IPS-18c (cell line): ENCODE results near the gene CDCP1.

Experiments
- H3K4me3 ChIP-seq: 2 replicates; pipeline ENCODE4 v1.7.0; 2013; ENCODE audit warnings: low read depth, mild to moderate bottlenecking, low read length, moderate library complexity; ENCODE audit not compliant: insufficient read depth
- H3K9me3 ChIP-seq: one replicate; pipeline ENCODE4 v1.6.1; 2013; ENCODE audit warnings: mild to moderate bottlenecking, low read length, moderate library complexity; ENCODE audit not compliant: control insufficient read depth, insufficient read depth

Gene CDCP1

DNA sequence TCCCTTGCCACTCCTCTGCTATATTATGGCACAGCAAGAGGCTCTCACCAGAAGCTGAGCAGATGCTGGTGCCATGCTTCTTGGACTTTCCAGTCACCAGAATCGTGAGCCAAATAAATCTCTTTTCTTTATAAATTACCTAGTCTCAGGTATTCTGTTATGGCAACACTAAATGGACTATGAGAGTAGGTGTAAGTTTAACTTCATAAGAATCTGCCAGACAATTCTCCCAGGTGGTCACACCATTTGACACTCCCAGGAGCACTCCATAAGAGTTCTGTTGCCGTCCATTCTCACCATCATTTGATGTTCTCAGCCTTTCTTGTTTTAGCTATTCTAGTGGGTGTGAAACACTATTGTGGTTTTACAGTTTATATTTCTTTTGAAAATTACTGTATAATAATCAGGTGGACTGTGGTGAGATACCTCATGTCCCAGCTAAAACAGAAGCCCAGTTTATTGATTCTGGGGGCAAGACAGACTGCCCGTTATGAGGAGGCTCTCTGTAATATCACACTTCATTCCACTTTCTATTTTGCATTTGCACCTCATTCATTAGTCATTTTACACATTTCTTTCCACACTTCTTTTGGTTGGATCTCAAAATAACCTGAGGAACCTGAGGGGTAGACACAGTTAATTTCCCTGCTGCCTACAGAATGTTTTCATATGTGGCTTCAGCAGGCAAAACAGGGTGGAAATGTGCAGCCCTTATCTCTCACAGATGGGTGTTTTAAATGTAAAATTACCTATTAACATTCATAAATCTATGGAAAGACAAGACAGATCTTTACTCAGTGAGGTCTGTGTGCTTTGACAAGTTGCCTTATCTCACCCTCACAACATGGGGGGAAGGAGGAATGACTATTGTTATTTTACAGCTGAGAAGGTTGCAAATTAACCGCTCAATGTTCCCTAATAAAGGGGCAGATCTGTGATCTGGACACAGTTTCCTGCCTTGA, 42.1 kb downstream of the CDCP1 start:
- H3K4me3 ChIP-seq: no peak overlapping the region
- no peaks in the 10 kb centered on the region for H3K9me3 ChIP-seq

DNA sequence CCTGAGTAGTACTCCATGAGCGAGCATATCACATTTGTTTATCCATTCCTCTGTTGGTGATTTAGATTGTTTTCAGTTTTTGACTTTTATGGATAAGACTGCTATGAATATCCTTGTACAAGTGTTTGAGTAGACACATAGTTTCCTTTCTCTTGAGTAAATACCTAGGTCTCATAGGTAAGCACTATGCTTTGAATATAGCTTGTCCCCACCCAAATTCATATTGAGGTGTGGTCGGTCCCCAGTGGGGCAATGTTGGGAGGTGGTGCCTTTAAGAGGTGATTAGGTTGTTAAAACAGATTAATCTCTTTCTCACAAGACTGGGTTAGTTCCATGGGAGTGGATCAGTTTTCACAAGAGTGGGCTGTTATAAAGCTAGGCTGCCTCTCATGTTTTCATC, 42.8 kb downstream of the CDCP1 start:
- Histone ChIP-seq H3K9me3 (no peaks in the 10 kb centered on the region), H3K4me3 (no peak overlapping the region)

DNA sequence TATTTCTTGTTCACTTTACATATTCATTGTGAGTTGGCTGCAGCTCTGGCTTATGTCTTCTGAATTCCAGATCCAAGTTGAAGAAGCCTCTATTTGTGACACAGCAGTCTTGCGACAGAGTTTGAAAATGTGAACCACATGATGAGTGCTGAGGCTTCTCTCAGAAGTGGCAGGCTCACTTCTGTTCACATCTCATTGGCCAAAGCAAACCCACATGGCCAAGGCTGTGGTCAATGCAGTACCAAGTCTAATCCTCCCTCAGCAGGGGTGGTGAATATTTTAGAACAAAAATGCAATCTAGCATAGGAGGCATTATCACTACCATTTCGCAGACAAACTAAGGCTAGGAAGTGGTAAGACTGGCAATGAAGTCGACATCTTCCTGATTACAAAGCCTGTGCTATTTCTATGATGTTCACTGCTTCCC, 45.2 kb downstream of the CDCP1 start:
- Histone ChIP-seq H3K4me3 (no peak overlapping the region), H3K9me3 (no peaks in the 10 kb centered on the region)

DNA sequence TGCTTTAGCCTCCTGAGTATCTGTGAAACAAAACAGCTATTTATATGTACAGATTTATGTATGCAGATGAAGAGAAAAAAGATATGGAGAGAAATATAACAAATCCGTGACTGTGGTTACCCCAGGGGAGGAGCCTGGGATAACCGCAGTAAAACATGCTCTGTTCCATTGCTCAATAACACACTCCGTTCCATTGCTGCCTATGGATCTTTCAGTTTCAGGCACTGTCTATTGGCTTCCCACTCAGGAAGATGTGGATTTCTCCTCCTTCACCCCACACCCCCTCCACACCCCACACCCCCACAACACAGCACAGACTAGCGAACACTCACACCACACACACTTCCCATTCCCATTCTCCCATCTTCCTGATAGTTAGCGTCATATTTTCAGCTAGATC, 47.9 kb downstream of the CDCP1 start:
- no peak overlapping the region for H3K4me3 ChIP-seq
- H3K9me3 ChIP-seq: no peaks in the 10 kb centered on the region

DNA sequence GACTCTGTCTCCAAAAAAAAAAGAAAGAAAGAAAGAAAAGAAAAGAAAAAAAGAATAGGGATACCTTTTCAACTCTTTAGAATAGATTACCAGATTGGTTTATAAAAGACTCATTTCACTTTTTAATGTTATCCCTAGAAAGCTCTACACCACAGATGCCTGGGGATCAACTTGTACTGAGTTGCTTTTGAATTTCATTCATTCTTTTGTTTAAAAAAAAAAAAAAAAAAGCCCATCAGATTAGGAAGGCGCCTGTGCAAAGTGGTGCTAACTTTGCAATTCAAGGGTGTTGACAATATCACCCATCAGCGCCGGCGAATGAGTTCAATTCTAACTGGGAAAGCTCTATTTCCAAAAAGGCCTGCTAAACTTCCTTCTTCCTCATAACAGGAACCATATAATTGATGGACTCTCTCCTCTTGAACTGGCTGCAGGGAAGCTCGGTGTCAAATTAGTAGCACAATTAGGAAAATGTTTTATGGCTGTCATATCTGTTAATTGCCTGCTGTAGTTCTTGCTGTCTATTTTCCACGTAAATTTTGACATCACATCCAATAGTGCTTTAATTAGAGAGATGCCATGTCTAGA, 48.8 kb downstream of the CDCP1 start:
- H3K9me3 ChIP-seq: no peaks in the 10 kb centered on the region
- no peak overlapping the region for H3K4me3 ChIP-seq

DNA sequence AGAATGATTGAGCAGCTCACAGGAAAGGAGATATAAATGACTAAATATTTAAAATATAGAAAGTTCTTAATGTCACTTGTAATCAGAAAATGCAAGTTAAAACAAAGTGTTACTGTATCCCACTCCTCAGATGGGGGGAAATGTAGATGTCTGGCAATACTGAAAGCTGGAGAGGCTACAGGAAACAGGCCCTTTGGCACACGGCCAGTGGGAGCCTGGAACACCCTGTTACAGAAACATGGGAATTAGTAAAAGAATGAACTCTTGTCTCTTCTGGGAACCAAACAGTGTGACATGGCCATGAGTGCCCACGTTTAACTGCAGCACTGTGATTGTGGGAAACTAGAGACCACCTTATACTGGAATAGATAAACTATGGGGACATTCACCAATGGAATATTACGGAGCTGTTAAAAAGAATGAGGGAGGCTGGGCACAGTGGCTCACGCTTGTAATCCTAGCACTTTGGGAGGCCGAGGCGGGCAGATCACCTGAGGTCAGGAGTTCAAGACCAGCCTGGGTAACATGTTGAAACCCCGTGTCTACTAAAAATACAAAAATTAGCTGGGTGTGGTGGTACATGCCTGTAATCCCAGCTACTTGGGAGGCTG, 50.2 kb downstream of the CDCP1 start:
- H3K9me3 ChIP-seq: no peaks in the 10 kb centered on the region
- H3K4me3 ChIP-seq: no peak overlapping the region

DNA sequence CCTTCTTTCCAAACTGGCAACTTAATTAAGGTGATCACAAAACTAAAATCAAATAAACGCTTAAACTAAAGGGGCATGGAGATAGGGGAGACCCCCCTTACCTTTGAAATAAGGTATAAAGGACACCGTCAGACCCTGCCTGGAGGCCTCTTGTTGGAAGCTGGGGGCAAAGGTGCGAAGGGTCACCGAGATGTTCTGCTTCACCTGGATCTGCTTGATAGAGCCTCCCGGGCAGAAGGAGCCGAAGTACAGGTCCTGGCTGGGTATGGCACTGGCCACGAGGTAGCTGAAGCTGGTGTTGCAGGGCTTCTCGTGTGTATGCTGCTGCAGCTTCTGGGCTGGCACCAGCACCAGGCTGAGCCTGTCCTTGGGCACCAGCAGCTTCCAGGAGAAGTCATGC, 53.0 kb downstream of the CDCP1 start:
- Histone ChIP-seq H3K9me3 (no peaks in the 10 kb centered on the region), H3K4me3 (no peak overlapping the region)

DNA sequence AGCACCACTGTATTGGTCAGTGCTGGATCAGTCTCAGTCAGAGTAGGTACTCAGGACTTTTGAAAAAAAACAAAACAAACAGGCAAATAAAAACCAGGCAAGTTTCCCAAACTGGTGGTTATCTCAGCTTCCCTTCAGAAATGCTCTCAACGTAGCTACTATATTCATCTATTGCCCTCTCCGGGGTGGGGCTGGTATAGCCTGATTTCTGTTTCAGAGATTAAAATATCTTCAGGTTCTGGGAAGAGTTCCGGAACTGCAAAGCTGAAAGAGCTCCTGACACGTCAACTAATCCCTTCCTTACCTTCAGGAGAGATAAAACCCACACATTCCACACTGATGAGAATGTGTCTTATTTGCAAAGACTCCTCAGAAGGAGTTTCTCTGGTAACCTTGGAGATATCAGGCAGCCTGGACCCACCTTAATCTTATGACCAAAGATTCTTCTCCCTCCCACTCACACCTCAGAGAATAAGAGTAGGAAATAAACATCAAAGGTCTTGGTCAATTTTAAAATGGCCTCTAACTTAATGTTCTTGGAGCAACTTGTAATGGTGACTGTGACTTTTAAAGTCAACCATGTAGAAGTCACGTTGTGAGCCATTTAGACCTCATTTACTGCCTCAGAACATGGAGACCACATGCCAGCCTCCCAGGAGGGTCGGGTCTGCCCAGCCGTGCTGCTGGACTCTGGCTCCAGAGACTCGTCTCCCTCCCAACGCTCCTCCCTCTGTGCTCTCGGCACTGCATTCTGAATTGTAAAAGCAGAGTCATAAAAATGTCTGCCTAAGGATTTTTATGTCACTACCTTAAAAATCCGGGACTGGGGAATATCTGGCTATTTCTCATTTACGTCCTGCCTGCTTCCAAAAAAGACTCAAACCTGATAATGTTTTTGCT, 53.8 kb downstream of the CDCP1 start:
- Histone ChIP-seq H3K4me3 (no peak overlapping the region), H3K9me3 (no peaks in the 10 kb centered on the region)

DNA sequence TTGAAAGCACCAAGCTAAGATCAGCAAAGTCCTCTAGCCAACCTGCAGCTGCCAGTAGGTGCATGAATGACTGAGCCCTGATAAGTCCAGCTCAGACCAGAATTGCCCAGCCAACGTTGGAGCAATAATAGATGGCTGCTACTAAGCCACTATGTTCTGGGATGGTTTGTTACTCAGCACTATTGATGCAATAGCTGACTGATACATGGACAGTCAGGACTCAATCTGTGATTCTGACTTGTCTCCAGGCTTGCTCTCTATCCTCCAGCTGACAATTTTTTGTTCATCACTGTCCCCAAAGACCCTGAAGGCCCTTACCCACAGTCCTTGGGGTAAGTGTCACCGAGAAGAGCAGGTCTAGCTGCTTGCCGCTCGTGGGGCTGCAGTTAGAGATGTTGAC, 55.3 kb downstream of the CDCP1 start:
- no peak overlapping the region for H3K4me3 ChIP-seq
- H3K9me3 ChIP-seq: no peaks in the 10 kb centered on the region

DNA sequence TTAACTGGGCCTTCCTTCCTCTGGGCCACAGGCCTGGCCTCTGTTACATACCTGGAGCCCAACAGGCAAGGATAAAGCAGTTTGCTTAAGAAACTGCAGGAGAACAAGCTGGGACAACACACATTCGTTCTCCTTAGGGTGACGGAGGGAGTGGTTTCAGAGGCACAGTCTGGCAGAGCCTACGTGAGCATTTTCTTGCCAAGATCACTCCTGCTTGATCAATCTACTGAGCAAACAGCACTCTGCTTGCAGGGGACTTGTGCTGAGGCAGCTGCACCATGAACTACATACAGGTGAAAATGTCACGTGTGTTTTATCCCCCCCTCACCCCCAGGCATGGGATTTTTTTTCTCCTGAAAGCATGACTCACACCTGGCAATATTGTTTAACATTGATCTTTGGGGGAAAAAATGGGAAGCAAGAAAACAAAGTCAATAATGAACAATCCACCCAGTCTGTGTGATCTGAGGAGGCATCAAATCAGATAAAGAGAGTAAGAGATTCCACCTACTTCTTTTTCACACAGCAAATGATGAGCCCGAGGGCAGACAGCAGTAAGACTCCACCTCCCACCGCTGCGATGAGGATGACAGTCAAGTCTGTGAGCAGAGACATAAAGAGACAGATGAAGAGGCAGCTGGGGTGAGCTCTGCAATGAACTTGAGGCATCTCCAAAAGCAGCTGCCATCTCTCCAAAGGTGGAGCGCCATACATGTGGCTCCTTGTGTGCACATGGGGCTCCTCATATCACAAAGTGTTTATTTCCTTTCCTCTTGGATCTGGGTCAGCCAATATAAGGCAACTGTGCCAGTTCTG, 57.4 kb downstream of the CDCP1 start:
- H3K4me3 ChIP-seq: no peak overlapping the region
- H3K9me3 ChIP-seq: no peaks in the 10 kb centered on the region

DNA sequence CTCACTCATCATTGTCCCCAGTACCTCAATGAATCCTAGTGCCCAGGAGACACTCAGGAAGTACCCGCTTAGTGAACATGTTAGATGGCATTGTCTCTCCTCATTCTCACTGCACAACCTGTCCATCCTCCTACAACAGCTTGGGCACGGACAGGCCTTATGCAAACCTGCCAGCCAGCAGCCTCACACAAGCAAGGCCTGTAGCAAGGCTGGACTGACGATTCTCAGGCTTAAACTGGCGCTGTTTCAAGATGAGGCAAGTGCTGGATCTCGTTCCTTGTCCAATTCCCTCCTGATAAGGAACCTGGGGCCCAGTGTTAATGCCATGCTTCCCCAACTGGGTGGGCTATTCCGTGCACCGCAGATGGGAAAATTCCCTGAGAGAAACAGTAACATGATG, 59.0 kb downstream of the CDCP1 start:
- H3K4me3 ChIP-seq: no peak overlapping the region
- H3K9me3 ChIP-seq: no peaks in the 10 kb centered on the region

DNA sequence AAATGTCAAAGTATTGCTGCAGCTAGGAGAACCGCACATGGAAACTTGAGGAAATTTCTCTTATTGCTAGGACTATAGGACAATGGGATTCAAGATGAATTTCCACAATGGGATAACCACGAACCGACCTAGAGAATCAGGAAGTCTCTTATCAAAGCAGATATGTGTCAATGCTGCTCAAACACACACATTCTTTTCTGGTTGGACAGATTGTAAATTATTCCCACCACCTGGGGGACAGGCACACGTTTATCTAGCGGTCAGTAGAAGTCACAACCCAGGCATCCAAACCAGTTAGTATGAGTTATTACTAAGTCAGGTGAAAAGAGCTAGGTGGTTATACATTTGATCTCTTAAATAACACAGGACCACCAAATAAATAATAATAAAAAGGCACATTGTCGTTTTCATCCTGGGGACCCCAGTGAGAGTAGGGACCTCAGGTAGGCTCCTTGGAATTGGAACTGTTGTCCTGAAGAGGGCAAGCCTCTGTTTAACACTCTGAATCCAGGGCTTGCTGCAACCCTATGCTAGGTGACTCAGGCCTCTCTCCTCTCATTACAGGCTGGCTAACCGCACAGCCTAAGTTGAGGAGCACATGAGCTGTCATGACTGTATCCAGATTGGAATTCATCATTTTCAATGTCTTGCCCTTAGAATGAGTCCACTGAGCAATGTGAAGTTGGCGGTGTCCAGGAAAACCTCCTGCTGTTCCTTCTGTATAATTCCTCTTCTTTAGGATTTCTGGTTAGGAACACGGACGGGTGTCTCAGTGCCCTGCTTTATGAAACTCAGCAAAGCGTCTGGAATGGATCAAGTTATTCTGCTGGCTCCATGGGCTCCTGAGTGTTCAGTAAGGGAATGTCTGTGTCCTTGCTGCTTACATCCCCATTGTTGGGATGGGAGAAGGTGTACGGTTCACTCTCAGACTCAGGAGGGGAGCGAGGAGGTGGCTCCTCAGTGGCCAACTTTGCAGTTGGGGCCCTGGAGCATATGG, 61.1 kb downstream of the CDCP1 start:
- Histone ChIP-seq H3K9me3 (no peaks in the 10 kb centered on the region), H3K4me3 (no peak overlapping the region)

DNA sequence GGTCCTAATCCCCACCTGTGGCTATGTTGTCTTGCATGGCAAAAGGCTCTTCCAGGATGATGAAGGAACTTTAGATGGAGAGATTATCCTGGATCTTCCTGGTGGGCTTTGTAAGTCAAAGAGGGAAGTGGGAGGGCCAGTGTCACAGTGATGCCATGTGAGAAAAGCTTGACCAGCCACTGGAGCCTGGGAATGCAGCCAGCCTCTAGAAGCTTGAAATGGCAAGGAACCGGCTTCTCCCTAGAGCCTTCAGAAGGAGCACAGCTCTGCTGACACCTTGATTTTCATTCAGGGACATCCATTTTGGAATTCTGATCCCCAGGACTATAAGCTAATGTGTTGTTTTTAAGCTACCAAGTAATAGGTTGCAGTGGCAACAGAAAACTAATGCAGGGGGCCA, 61.8 kb downstream of the CDCP1 start:
- Histone ChIP-seq H3K4me3 (no peak overlapping the region), H3K9me3 (no peaks in the 10 kb centered on the region)

DNA sequence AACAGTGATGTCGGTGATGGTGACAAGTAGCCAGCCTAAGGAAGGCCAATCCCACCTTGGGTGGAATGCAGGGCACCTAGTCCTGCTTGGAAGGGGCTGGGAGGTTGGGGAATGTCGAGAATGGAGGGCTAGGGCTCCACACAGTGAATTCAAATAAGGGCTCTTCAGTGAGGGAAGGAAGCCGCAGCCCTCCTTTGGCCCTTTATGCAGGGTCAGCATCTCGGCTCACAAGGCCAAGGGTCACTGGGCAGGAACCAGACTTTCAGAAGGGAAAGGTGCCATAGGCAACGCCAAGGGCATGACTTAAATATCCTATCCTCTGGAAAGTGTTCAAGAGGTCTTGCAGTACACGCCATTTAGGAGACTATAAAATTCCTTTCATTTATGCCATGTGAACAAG, 63.2 kb downstream of the CDCP1 start:
- H3K4me3 ChIP-seq: no peak overlapping the region
- no peaks in the 10 kb centered on the region for H3K9me3 ChIP-seq

DNA sequence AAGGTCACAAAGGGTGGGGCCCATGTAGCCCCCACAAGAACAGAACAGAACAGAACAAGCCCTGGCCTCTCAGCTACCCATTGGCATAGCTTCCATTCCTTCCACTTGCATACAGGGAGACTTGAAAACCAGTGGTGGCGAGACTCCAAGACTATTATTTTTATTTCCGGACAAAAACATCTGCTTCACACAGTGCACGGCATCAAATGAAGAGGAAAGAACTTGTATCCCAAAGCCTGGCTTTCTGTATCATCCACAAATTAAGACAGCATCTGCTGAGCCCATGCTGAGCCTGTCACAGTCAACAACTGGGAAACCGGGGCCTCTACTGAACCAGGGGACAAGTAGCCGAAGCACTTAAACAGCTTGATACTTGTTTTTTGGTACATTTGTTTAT, 64.0 kb downstream of the CDCP1 start:
- H3K4me3 ChIP-seq: no peak overlapping the region

More for the DNA sequence above, 64.0 kb downstream of the CDCP1 start:
- H3K9me3 ChIP-seq: no peaks in the 10 kb centered on the region
